OCI-LY1 (cell line): ENCODE results near the gene GIGYF2.

Experiments
- CTCF ChIP-seq: fragments of 200-600 bp; sonication (generic), shearing (Covaris generic); IDR thresholded peaks from 2 replicates; pipeline ENCODE4 v1.5.1; 2017; ENCODE audit warnings: mild to moderate bottlenecking, antibody characterized with exemption, low read length, moderate library complexity, mixed read lengths
- EZH2 ChIP-seq: fragments of 200-600 bp; sonication (generic), shearing (Covaris generic); IDR thresholded peaks from 2 replicates; pipeline ENCODE4 v1.8.0; 2017; ENCODE audit warnings: borderline replicate concordance, mixed run types, mild to moderate bottlenecking, antibody characterized with exemption, low read length, moderate library complexity, mixed read lengths

GRCh38 chr2:232842689-232843088 is 145.6 kb downstream of the GIGYF2 start:
- TF ChIP-seq EZH2 (no peak), CTCF (no peak)
